Large intestine (tissue), 3 donors: ENCODE data around the gene ZNF77. TPM values are rescaled to one million over a fixed set of nuclear protein-coding genes. Genes with fewer than 3 reads are reported as not detected.
A peak's percentile ranks its signal among the peaks of the same experiment; 100 is the strongest.
"Not testable (repeated sequence)": the region's sequence is repeated elsewhere in the genome, so short reads cannot be mapped to it uniquely, and the experiment has no call there.

Experiments used
- DNase-seq, 2 donors: peaks; one replicate each; pipeline versions ENCODE4 v3.0.0 to v3.0.0-alpha.2; 2013
- H3K27ac ChIP-seq: one replicate; pipeline ENCODE4 v1.5.1; 2013; ENCODE audit warnings: low read length
- H3K27me3 ChIP-seq: 2 replicates; pipeline ENCODE4 v1.6.1; 2013; ENCODE audit warnings: low read length; ENCODE audit not compliant: control insufficient read depth, insufficient read depth
- H3K36me3 ChIP-seq: 2 replicates; pipeline ENCODE4 v1.6.1; 2013; ENCODE audit warnings: low read length; ENCODE audit not compliant: control insufficient read depth, insufficient read depth
- H3K4me1 ChIP-seq: one replicate; pipeline ENCODE4 v1.6.1; 2013; ENCODE audit warnings: low read length; ENCODE audit not compliant: control insufficient read depth, insufficient read depth
- H3K4me3 ChIP-seq: one replicate; pipeline ENCODE4 v1.5.1; 2013; ENCODE audit warnings: low read length
- H3K9me3 ChIP-seq: one replicate; pipeline ENCODE4 v1.6.1; 2013; ENCODE audit warnings: mild to moderate bottlenecking, low read depth, low read length, moderate library complexity; ENCODE audit not compliant: control insufficient read depth
- WGBS: methylation state at CpG from one replicate; pipeline ENCODE4 v1.1.5; 2013; ENCODE audit warnings: low lambda C conversion rate; ENCODE audit not compliant: insufficient coverage; 5-methylcytosine and 5-hydroxymethylcytosine counted together
- polyA plus RNA-seq: library from polyadenylated mRNA; unstranded; fragments of 120-200 nt; gene quantifications from one replicate; pipeline ENCODE4 v1.2.1, GENCODE V29; 2013

Gene ZNF77
- polyA plus RNA-seq, 1 donor = 7.4 TPM

DNA sequence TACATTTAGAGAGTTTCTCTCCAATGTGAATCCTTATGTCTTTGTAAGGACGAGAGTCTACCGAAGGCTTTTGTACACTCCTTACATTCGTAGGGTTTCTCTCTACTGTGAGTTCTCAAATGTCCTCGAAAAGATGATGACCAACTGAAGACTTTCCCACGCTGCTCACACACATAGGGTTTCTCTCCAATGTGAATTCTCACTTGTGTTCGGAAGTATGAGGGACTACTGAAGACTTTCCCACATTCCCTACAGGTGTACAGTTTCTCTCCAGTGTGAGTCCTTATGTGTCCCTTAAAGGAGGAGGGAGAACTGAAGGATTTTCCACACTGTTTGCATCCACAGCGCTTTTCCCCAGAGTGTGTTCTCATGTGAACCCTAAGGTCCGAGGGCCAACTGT is 48.1 kb downstream of the ZNF77 start:
- Histone ChIP-seq H3K9me3 (peaks cover 6% of the 10 kb centered on the region), H3K4me1 (no peaks in the 10 kb centered on the region), H3K27ac (no peak overlapping the region), H3K36me3 (no peaks in the 10 kb centered on the region), H3K4me3 (no peak overlapping the region), H3K27me3 (no peaks in the 10 kb centered on the region)
- WGBS = 100% methylated on average over 1 of the region's 8 CpGs
- no peak for DNase-seq

DNA sequence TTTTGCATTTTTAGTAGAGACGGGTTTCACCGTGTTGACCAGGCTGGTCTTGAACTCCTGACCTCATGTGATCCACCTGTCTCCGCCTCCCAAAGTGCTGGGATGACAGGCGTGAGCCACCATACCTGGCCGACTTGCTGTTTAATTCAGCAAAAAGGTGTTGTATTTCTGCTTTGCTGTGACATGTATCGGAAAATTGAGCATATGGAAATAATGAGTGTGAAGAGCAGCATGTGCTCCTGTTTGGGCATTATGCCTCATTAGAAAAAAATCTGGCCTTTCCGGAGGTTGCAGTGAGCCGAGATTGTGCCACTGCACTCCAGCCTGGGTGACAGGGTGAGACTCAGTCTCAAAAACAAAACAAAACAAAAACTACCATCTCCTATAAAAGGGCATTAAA is 54.2 kb downstream of the ZNF77 start:
- H3K4me3 ChIP-seq, H3K4me1 ChIP-seq, H3K9me3 ChIP-seq, DNase-seq, H3K27ac ChIP-seq, H3K27me3 ChIP-seq, H3K36me3 ChIP-seq: not testable (repeated sequence)
- WGBS = no CpG with 5 or more reads among the region's 8 CpGs

DNA sequence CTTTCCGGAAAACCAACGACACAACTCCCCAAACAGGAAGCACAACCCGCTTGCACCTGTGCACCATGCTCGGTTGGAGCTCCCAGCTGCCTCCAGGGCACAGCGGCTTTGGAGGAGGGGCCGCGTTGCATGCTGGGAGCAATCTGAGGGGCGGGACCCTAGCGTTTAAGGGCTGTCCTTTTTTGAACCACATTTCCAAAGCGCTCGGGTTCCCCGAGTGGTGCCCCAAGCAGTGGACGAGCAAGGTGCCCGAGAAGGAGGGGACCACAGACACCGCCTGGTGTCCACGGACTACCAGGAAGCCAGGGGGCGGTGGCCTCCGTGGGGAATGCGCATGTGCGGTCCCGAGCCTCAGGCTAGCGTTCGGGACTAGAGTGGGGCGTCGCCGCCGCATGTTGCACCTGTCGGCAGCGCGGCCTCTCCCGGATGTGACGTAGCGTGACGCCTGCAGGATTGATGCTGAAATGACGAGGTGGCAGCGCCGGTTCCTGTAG is 56.0 kb downstream of the ZNF77 start:
- no peaks in the 10 kb centered on the region for H3K4me1 ChIP-seq
- peak overlapping the region; percentile 4 for H3K4me3 ChIP-seq
- H3K9me3 ChIP-seq = peaks cover 3% of the 10 kb centered on the region
- H3K36me3 ChIP-seq = no peaks in the 10 kb centered on the region
- no peak for DNase-seq
- no peaks in the 10 kb centered on the region for H3K27me3 ChIP-seq
- WGBS = no CpG with 5 or more reads among the region's 37 CpGs
- no peak overlapping the region for H3K27ac ChIP-seq

DNA sequence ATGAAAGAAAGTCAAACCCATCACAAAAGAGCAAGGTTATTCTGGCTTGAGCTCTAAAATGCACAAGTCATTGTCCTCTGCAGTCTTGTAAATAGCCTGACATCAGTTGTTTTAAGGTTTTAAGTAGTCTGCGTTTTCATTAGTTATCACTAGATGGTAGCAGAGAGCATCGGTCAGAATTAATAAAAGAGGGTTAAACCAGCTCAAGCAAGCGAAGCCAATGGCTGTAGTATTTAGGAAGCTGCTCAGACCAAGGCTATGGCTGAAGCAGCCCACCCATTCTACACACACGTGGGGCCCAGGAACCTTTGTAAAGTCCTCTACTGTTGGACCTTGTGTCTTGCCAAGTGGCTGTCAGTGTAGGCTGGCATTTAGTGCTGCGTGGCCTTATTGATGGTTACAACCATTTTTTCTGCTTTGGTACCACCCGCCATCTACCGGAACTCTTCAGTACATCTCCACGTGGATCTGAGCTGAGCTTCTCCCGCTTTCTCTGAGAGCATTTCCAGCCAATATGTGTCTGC is 57.3 kb downstream of the ZNF77 start:
- Histone ChIP-seq H3K27ac (no peak overlapping the region), H3K4me3 (no peak overlapping the region), H3K36me3 (no peaks in the 10 kb centered on the region), H3K9me3 (peaks cover 3% of the 10 kb centered on the region), H3K4me1 (no peaks in the 10 kb centered on the region), H3K27me3 (no peaks in the 10 kb centered on the region)
- DNase-seq = peak in 1 of 2 donors; percentile 59
- WGBS = no CpG with 5 or more reads among the region's 9 CpGs

DNA sequence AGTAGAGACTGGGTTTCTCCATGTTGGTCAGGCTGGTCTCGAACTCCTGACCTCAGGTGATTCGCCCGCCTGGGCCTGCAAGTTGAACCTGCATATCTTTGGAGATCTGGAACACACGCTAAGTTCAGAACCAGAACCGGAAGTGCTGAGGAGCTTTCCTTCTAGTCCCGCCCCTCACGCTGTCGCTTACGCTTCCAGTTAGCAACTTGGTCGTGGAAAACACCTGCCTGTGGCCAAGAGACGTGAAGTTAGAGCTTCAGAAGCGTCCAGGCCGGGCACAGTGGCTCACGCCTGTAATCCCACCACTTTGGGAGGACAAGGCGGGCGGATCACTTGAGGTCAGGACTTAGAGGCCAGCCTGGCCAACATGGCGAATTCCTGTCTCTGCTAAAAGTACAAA is 59.0 kb downstream of the ZNF77 start:
- Histone ChIP-seq H3K27ac (no peak overlapping the region), H3K4me3 (no peak overlapping the region), H3K36me3 (no peaks in the 10 kb centered on the region), H3K27me3 (no peaks in the 10 kb centered on the region), H3K4me1 (no peaks in the 10 kb centered on the region), H3K9me3 (peaks cover 3% of the 10 kb centered on the region)
- no peak for DNase-seq
- whole genome bisulfite sequencing = no CpG with 5 or more reads among the region's 17 CpGs

DNA sequence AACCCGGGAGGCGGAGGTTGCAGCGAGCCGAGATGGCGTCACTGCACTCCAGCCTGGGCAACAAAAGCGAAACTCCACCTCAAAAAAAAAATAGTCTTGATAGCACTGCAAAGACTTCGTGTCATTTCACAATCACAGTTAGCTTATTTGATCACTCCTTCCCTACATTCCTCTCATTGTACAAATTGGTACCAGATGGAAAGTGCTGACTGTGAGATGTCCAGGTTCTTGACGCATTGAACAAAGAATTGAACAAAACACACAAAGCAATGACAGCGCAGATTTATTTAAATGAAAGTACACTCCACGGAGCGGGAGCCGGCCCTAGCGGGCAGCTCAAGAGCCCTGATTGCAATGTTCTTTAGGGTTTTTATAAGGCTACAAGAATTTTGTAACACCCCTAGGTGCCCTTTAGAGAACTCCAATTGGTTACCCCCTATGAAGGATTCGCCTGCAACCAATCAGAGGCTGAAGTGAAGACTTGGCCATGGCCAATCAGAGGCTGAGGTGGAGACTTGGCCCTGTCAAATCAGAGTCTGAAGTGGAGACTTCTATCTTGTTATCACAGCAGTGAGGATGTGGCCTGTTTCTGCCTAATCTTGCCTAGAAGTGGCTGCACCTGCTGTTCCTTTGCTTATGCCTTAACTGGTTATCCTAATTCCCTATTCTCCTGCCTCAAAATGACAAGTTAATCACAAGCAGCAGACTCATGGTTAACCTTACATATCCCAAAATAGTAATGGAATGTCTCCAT is 60.9 kb downstream of the ZNF77 start:
- WGBS = 100% methylated on average over 4 of the region's 14 CpGs
- no peaks in the 10 kb centered on the region for H3K4me1 ChIP-seq
- no peak overlapping the region for H3K27ac ChIP-seq
- DNase-seq = no peak
- H3K27me3 ChIP-seq = no peaks in the 10 kb centered on the region
- H3K36me3 ChIP-seq = no peaks in the 10 kb centered on the region
- peaks cover 5% of the 10 kb centered on the region for H3K9me3 ChIP-seq
- no peak overlapping the region for H3K4me3 ChIP-seq

Other genes with a start within 250 kb of the ZNF77 start
- 2.2 TPM for gene GNG7, start 242.3 kb downstream of the ZNF77 start, polyA plus RNA-seq
- gene DIRAS1, start 223.6 kb downstream of the ZNF77 start, polyA plus RNA-seq = 2.6 TPM
- 18.2 TPM for gene SLC39A3, start 205.0 kb downstream of the ZNF77 start, polyA plus RNA-seq
- gene SGTA, start 161.7 kb downstream of the ZNF77 start, polyA plus RNA-seq = 41.3 TPM
- 41.3 TPM for gene THOP1, start 159.5 kb downstream of the ZNF77 start, polyA plus RNA-seq
- gene ZNF554, start 125.1 kb downstream of the ZNF77 start, polyA plus RNA-seq = 5.5 TPM
- gene ZNF555, start 103.5 kb downstream of the ZNF77 start, polyA plus RNA-seq = 4.9 TPM
- 0.13 TPM for gene ZNF556, start 77.6 kb downstream of the ZNF77 start, polyA plus RNA-seq
- gene ZNF57, start 44.0 kb downstream of the ZNF77 start, polyA plus RNA-seq = 11.3 TPM
- gene TLE6, start 32.6 kb upstream of the ZNF77 start, polyA plus RNA-seq = 2.1 TPM
- 87.9 TPM for gene TLE2, start 84.3 kb upstream of the ZNF77 start, polyA plus RNA-seq
- gene TLE5, start 117.5 kb upstream of the ZNF77 start, polyA plus RNA-seq = 335 TPM
- 157 TPM for gene GNA11, start 149.4 kb upstream of the ZNF77 start, polyA plus RNA-seq
- gene GNA15, start 191.1 kb upstream of the ZNF77 start, polyA plus RNA-seq = 2.1 TPM
- 0.55 TPM for gene S1PR4, start 233.8 kb upstream of the ZNF77 start, polyA plus RNA-seq
- gene NCLN, start 241.0 kb upstream of the ZNF77 start, polyA plus RNA-seq = 36.3 TPM